Left kidney (tissue), 2 donors: ENCODE results near the gene ITIH2. TPM values are rescaled to one million over a fixed set of nuclear protein-coding genes. Genes with fewer than 3 reads are reported as not detected.
"Not testable (repeated sequence)": the region's sequence is repeated elsewhere in the genome, so short reads cannot be mapped to it uniquely, and the experiment has no call there.

ENCODE experiments used
- DNase-seq: peaks from one replicate; pipeline ENCODE4 v3.0.0-alpha.2; 2013
- polyA plus RNA-seq: library from polyadenylated mRNA; unstranded; fragments of 120-200 nt; gene quantifications from one replicate; pipeline ENCODE4 v1.2.1, GENCODE V29; 2013; ENCODE audit not compliant: insufficient read length

The ITIH2 gene
- polyA plus RNA-seq, 1 donor: 0.43 TPM

DNA sequence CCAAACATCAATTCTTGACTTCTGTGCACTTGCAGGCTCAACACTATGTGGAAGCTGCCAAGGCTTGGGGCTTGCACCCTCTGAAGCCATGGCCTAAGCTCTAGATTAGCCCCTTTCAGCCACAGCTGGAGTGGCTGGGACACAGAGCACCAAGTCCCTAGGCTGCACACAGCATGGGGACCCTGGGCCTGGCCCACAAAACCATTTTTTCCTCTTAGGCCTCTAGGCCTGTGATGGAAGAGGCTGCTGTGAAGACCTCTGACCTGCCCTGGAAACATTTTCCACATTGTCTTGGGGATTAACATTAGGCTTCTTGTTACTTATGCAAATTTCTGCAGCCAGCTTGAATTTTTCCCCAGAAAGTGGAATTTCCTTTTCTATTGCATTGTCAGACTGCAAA, 10.7 kb upstream of the ITIH2 start:
- not testable (repeated sequence) for DNase-seq

DNA sequence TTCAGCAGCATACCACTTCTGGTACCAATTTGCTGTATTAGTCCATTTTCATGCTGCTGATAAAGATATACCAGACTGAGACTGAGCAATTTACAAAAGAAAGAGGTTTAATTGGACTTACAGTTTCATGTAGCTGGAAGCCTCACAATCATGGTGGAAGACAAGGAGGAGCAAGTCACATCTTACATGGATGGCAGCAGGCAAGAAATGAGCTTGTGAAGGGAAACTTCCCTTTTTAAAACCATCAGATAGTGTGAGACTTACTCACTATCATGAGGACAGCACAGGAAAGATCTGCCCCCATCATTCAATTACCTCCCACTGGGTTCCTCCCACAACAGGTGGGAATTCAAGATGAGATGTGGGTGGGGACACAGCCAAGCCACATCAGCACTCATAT, 9.9 kb upstream of the ITIH2 start:
- DNase-seq: not testable (repeated sequence)

DNA sequence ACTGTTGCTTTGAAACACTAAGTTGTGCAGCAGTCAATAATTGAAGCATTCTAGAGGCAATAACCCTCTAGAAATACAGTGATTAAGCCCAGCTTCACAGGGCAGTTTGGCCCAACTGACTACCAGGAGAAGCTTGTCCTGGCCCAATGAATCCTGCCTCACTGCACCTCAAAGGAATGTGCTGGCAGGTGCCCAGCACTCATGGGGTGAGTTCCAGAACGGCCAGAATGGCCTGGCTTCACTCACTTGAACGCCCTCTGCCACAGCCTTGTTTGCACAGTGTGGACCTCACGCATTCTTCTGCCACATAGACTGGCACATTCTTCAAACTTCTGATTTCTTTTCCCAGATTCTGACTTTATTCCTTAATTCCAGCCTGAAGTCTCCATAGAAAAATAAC, 6.6 kb upstream of the ITIH2 start:
- no peak for DNase-seq

DNA sequence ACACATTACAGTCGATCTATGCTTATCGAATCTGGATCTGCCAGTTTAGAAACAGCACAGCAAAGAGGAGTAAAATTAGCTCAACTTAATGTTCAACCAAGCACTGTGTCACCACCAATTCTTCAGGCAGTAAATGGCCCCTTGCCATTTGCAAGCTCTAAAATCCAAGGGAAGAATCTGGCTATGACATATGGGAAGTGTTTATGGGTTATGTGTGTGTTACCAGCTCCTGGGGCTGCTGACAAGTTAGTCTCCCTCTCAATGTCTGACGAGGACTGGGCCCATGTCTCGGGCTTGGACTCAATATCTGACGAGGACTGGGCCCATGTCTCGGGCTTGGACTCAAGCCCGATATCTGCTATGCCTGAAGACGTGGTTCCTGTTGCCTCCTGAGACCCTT, 5.7 kb upstream of the ITIH2 start:
- DNase-seq: no peak

DNA sequence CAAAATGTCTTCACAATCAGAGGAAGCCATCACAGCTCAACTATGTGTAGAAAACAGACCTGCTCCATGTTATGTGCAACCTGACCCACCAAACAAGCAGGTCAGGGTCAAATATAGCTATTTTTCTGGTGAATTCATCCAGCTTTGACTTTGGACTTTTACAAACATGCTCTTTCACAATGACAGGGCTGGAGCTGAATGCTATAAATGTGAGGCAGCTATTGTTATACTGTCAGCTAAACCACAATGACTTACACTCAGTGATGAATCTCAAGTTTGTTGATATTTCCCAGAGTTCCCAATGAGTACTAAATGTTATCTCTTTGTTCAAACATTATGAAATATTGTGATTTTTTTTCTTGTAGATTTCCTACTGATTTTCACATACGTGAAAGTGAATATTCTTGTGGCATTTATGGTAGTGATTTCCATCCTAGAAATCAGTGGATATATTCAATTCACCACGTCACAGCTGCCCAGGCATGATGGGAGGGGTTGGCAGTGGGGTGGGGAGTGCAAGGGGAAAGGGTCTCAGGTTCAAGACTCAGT, 2.5 kb upstream of the ITIH2 start:
- DNase-seq: no peak

DNA sequence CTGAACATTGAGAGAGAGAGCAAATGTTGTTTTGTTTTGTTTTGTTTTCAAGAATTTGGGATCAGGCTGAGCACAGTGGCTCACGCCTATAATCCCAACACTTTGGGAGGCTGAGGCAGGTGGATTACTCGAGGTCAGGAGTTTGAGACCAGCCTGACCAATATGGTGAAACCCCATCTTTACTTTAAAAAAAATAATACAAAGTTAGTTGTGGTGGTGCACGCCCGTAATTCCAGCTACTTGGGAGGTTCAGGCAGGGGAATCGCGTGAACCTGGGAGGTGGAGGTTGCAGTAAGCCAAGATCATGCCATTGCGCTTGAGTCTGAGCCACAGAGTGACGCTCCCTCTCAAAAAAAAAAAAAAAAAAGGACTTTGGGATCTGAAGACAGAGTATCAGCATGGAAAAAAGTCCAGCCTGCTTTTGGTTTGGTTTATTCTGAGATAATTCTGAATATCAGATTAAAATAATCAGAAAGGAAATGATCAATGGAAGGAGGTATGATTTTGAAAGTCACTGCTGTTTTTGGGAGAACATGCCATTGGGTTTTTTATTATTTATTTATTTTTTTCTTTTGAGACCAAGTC, 1.9 kb upstream of the ITIH2 start:
- DNase-seq: no peak

DNA sequence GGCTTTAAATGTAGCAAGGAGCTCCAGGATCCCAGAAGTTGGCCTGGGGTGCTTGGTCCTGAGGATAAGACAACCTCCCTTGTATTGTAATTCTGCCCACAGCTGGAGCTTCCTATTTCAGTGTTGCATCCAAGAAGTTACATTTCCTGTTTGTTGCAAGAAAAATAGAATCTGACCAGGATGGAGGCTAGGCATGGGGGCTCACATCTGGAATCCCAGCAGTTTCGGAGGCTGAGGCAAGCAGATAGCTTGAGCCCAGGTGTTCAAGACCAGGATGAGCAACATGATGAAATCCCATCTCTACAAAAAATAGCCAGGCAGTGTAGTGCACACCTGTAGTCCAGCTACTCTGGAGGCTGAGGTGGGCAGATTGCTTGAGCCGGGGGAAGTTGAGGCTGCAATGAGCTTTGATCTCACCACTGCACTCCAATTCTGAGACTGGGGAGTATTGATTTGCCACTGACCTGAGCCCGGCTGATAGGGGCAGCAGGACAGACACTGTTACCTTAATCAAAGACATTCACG, 766 bp upstream of the ITIH2 start:
- DNase-seq: no peak

DNA sequence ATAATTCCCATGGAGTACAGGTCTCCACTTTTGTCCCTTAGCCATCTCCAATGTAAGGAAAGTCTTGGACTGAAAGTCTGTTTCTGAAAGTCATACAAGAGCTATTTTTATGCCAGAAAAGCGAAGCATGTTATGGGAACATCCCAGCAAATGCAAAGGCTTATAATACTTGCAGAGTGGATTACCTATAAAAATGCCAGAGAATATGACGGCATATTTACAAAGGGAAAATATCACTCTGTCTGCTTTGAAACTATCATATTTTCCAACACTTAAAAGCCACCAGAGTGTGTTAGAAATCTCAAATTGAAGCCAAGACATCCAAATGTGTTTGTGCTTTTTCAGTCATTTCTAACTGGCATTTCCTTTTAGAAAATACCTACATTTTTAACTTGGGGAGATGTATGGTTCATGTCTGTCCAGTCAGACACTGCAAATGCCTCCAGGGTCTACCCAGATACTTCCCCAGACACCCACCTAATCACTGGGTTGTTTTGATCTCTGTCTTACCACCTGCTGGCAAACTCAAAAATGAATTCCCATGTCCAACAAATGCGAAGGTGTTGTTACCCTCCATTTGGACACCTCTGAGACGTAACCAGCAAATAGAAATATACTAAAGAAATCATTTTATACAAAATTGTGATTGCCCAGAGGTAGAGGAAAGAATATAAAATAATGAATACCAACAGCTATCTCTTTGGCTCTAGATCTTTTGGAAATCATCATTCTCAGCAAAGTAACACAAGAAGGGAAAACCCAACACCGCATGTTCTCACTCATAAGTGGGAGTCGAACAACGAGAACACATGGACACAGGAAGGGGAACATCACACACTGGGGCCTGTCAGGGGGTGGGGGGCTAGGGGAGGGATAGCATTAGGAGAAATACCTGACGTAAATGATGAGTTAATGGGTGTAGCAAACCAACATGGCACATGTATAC, 1.2 kb downstream of the ITIH2 start:
- no peak for DNase-seq

DNA sequence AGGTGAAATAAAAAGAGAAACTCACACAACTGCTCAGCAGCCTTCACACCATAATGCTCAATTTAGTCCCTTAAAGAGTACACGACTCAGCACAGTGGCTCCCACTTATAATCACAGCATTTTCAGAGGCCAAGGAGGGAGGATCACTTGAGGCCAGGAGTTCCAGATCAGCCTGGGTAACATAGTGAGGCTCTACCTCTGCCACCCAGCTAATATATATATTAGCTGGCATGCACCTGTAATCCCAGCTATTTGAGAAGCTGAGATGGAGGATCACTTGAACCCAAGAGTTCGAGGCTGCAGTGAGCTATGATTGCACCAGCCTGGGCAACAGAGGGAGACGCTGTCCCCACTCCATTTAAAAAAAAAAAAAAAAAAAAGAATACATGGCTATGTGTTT, 2.2 kb downstream of the ITIH2 start:
- no peak for DNase-seq

DNA sequence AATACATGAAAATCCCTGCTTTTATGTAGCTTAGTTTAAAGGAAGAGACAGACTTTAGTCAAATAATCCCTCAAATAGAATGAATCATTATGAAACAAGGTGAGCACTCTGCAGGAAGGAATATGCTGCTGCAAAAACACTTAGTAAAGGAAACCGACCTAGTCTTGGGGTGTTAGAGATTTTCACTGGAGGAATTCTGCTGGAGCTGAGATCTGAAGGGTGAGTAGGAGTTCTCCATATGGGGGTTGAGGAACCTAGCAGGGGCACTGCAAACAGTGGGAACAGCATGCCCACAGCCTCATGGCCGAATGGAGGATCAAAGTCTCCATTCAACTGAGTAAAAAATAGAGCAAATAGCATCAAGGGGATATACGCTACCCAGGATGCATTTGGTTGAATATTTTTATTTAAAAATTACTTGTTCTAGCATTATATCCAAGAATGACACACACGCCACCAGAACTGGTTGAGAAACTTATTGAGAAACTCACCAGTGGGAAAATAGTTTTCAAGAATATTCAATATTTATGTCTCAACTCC, 3.5 kb downstream of the ITIH2 start:
- no peak for DNase-seq

DNA sequence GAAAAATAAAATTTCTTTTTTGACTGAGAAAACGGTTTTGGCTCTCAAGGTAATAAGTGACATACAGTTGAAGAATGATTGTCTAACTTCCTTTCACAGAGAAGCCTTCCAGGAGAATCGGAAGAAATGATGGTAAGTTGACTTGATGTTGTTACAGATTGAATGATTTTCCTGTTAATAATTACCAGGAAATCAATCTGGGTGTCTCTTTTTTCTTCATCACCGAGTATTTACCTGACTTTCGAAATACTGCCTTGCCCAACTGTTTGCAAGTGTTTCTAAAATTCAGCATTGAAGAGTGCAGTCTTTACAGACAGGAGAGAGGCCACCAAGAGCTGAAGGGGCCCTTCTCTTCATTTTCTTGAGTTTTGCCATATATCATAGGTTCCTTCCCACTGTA, 4.0 kb downstream of the ITIH2 start:
- no peak for DNase-seq

DNA sequence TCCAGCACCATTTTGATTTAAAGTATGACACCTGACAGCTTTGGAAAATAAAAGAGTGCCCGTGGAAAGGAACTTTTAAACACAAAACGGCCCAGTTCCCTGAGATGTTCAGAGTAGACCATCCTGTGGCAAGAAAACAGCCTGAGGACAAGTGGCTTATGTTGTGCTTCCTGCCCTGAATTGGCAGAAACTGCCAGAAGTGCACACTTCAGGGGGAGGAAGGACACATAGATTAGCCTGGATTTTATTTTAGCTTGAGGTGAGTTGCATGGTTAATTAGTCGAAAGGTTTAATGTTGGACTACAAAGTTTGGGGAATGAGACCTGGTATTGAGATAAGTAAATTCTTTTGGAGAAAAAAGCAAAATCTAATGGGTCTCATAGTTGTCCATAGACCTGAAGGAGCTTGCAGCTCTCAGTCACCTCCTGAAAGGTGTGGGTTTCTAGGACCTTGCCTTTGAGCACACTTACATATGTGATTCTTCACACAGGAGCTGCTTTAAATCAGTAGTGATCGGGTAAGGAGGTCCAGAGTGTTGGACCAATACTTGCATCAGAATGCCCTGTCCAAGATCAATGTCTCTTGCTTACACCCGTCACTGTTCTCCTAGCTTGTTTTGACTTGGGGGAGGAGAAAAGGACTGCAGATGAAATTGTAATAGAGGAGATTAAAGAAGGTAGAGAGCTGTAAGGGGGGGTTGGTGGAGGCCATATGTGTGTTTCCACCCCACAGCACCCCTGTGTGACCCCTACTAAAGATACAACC, 4.9 kb downstream of the ITIH2 start:
- DNase-seq: no peak

DNA sequence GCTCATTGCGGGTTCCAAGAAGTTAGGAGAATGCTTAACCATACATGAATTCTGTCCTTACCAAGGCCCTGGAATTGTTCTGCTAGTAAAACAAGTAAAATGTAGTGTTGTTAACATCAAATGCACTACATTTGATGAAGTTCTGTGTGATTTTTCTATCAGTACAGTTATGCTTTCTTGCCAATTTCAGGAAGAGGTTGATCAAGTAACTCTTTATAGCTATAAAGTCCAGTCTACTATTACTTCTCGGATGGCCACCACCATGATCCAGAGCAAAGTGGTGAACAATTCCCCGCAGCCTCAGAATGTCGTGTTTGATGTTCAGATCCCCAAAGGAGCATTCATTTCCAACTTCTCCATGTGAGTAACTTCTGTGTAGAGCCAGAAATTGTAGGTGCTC, 5.7 kb downstream of the ITIH2 start:
- DNase-seq: no peak

DNA sequence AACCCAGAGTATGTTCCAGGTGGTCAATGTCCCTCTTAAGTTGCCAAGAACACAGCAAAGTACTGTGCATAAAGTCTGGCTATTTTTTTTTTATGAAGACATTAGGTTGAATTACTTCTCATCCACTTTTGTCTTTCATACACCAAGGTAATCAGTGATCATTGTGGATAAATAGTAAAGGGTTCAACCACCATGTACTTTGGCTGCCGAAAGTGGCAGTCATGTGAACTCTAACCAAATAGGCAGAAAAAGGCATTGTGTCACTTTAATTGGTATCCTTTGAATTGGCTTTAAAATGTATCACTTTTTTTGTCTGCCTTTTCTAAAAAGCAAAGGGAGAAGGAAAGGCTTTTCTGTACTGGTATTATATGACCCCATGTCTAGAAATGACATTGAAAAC, 7.3 kb downstream of the ITIH2 start:
- no peak for DNase-seq

DNA sequence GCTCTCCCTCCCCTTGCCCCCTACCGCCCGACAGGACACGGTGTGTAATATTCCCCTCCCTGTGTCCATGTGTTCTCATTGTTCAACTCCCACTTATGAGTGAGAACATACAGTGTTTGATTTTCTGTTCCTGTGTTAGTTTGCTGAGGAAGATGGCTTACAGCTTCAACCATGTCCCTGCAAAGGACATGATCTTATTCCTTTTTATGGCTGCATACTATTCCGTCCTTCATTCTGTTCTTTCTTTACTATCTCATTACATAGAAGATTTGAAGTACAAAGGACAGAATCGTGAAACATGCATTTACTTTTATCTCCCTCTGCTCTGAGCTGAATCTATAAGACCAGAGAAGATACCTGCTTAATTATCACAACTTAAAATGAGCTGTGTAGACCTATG, 8.0 kb downstream of the ITIH2 start:
- DNase-seq: not testable (repeated sequence)

DNA sequence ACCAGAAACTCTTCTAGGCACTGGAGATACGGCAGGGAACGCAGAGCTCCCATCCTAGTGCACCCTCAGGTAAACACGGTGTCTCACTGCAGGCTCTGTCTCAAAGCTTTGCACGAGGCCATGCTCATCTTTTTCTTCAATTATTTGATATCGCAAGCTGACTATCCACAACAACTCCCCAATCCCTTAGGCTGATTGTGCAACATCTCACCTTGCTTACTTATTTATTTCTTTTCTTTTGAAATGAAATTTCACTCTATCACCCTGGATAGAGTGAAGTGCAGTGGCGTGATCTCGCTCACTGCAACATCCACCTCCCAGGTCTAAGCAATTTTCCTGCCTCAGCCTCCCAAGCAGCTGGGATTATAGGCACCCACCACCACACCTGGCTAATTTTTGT, 12.4 kb downstream of the ITIH2 start:
- DNase-seq: no peak

DNA sequence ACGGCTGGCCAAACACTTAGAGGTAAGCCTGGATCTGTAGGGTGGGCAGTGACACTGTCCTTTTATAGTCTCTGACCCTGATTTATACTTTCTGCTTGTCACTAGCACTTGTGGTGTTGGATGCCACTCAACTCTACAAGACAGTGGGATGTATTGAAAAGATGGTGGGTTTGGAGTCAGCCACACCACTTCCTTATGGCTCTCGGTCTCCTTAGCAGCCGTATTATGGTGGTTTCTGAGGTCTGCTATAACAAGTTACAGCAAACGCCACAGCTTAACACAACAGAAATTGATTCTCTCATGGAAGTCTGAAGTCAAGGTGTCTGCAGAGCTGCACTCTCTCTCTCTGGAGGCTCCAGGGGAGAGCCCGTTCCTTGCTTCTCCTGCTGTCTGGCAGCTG, 14.7 kb downstream of the ITIH2 start:
- no peak for DNase-seq

DNA sequence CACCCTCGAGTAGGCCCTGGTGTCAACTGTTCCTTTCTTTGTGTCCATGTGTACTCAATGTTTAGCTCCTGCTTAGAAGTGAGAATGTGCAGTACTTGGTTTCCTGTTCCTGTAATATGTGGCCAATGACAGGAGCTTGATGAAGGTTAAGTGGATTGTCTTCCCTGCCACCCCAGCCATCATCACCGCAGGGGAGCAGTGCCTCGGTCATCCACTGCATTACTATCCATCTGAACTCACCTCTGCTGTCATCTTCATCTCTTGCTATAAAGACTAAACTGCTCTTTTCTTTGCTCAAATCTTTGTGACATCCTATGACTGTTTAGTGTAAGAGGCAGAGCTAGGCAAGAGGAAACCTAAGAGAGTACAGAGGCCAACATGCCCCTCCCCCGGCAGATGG, 15.6 kb downstream of the ITIH2 start:
- no peak for DNase-seq

DNA sequence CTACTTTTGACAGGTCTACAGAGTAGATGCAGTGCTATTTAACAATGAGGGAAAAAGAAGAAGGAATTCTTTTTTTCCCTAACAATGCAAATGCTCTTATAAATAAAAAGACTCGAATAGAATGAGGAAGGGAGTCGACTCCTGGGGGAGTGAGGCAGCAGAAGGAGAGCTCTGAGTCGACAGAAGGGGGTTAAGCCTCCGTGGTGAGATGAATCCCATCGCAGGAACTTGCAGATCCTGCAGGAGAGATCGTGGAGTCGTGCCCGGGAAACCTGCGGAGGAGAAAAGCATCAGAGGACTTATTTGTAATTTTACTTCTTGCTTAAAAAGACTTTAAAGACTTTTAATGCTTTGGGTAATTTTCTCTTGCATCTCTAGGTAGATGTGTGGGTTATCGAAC, 17.4 kb downstream of the ITIH2 start:
- DNase-seq: no peak

DNA sequence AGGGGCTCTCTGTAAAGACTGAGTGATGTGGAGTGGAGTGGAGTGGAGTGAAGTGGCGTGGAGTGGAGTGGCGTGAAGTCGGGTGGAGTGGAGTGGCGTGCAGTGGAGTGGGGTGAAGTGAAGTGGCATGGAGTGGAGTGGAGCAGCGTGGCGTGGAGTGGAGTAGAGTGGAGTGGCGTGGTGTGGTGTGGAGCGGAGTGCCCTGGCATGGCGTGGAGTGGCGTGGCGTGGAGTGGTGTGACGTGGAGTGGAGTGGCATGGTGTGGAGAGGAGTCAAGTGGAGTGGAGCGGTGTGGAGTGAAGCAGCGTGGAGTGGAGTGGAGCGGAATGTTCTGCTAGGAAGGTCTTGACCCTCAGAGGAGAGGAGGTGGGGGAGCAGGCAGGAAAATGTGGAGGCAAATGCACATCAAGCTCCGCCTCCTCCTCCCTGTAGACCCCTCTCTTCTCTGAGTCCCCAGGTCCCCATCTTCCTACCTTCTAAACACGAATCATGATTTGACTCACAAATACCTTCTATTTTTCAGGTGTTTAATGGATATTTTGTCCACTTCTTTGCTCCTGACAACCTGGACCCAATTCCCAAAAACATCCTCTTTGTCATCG, 19.9 kb downstream of the ITIH2 start:
- DNase-seq: no peak

DNA sequence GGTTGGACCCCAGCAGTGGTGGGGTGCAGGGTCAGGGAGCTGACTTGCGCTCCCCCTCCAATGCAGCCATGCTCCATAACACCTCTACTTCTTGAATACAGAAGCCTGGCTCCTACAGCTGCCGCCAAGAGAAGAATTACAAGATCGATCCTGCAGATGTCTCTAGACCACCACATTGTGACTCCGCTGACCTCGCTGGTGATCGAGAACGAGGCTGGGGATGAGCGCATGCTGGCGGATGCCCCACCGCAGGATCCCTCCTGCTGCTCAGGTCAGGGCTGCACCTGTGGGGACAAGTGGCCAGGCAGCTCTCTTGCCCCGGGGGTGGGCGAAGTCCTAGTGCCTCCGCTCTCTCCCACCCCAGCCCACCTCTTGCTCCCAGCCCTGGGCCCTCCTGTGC, 31.7 kb downstream of the ITIH2 start:
- no peak for DNase-seq
